Keratinocyte (primary cell): ENCODE results near the gene BPIFA1. TPM values are rescaled to one million over a fixed set of nuclear protein-coding genes. Genes with fewer than 3 reads are reported as not detected.

Experiments
- DNase-seq: peaks from one replicate; pipeline ENCODE4 v3.0.0-alpha.2; 2011; ENCODE audit warnings: low read depth, missing footprints, low spot score
- FAIRE-seq: peaks from 2 replicates; lab custom pipeline; 2011; peaks lifted over from hg19 to GRCh38; lab: Jason Lieb, UNC
- H2AFZ ChIP-seq: 2 replicates; pipeline ENCODE4 v1.6.0; 2012; ENCODE audit warnings: low read length, control low read depth, inconsistent platforms; ENCODE audit not compliant: control insufficient read depth
- H3K27ac ChIP-seq: 2 replicates; pipeline ENCODE4 v1.5.1; 2011; ENCODE audit warnings: low read length; ENCODE audit not compliant: control insufficient read depth, insufficient read depth
- H3K27me3 ChIP-seq: 3 replicates; pipeline ENCODE4 v1.6.0; 2011; ENCODE audit warnings: low read length; ENCODE audit not compliant: control insufficient read depth, insufficient read depth; ENCODE audit errors: extremely low read depth
- H3K36me3 ChIP-seq, 2 experiments: 2 replicates in 1 of 2; 3 replicates in 1 of 2; pipeline ENCODE4 v1.5.1; 2011; ENCODE audit warnings: low read length in 2 of 2, mild to moderate bottlenecking in 1 of 2; ENCODE audit not compliant: control insufficient read depth in 2 of 2, insufficient read depth in 2 of 2; ENCODE audit errors: extremely low read depth in 1 of 2
- H3K4me1 ChIP-seq: 3 replicates; pipeline ENCODE4 v1.5.1; 2011; ENCODE audit warnings: low read length; ENCODE audit not compliant: control insufficient read depth, insufficient read depth; ENCODE audit errors: extremely low read depth
- H3K4me2 ChIP-seq: 3 replicates; pipeline ENCODE4 v1.6.0; 2011; ENCODE audit warnings: low read depth, low read length; ENCODE audit not compliant: control insufficient read depth, insufficient read depth; ENCODE audit errors: extremely low read depth
- H3K4me3 ChIP-seq, 3 experiments: fragments of 200-600 bp in 1 of 3; sonication (generic) in 1 of 3; 2 replicates in 2 of 3; 3 replicates in 1 of 3; pipeline ENCODE4 v1.5.1; 2011 to 2016; ENCODE audit warnings: low read length in 3 of 3, mild to moderate bottlenecking in 3 of 3, control low read depth in 2 of 3, inconsistent platforms in 1 of 3, low read depth in 1 of 3, mixed read lengths in 1 of 3, mixed run types in 1 of 3, moderate library complexity in 1 of 3; ENCODE audit not compliant: control insufficient read depth in 2 of 3, insufficient read depth in 2 of 3; ENCODE audit errors: extremely low read depth in 1 of 3
- H3K79me2 ChIP-seq: 2 replicates; pipeline ENCODE4 v1.6.0; 2012; ENCODE audit warnings: low read length; ENCODE audit not compliant: control insufficient read depth, insufficient read depth
- H3K9ac ChIP-seq: 3 replicates; pipeline ENCODE4 v1.6.0; 2011; ENCODE audit warnings: low read length; ENCODE audit not compliant: control insufficient read depth, insufficient read depth; ENCODE audit errors: extremely low read depth
- H3K9me1 ChIP-seq: 3 replicates; pipeline ENCODE4 v1.6.0; 2011; ENCODE audit warnings: low read length; ENCODE audit not compliant: control insufficient read depth, insufficient read depth; ENCODE audit errors: extremely low read depth
- H3K9me3 ChIP-seq: 2 replicates; pipeline ENCODE4 v1.5.1; 2012; ENCODE audit warnings: low read depth, low read length; ENCODE audit not compliant: control insufficient read depth
- H4K20me1 ChIP-seq: 3 replicates; pipeline ENCODE4 v1.6.0; 2011; ENCODE audit warnings: low read length; ENCODE audit not compliant: control insufficient read depth, insufficient read depth; ENCODE audit errors: extremely low read depth
- EZH2 ChIP-seq: IDR thresholded peaks from one replicate; pipeline ENCODE4 v1.6.1; 2012; ENCODE audit warnings: inconsistent platforms, mild to moderate bottlenecking, low read length, moderate library complexity
- dilution Hi-C: fragments of 300-500 bp; cut with MboI; formaldehyde crosslinking; loops from one replicate; pipeline ENCODE4 v1.7.0; 2020; ENCODE audit warnings: low sequenced_read_pairs; ENCODE audit not compliant: extremely low pct_ligation_motif_present
- polyA plus RNA-seq, 5 experiments: library from polyadenylated mRNA; depleted of rRNA in 3 of 5; stranded (reverse) in 3 of 5; stranded (forward) in 1 of 5; unstranded in 1 of 5; fragments of >200 nt; gene quantifications; 1 replicate in 1 of 5; 2 replicates in 3 of 5; 3 replicates in 1 of 5; pipeline versions ENCODE4 v1.2.1 to v1.2.3, GENCODE V29; 2011 to 2012; ENCODE audit warnings: missing spikeins in 2 of 5, low read depth in 1 of 5, low replicate concordance in 1 of 5
- TF ChIP-seq, protein P1 (sequence below), 3 experiments: IDR thresholded peaks in 1 of 3; conservative IDR thresholded peaks in 1 of 3; optimal IDR thresholded peaks in 1 of 3; 2 replicates in 2 of 3; 3 replicates in 1 of 3; pipeline versions ENCODE3 to v1.5.1; 2011; ENCODE audit warnings: low read length in 3 of 3, mild to moderate bottlenecking in 3 of 3, moderate library complexity in 2 of 3, control low read depth in 1 of 3, inconsistent platforms in 1 of 3; ENCODE audit not compliant: insufficient read depth in 2 of 3; ENCODE audit errors: extremely low read depth in 1 of 3

BPIFA1 gene
- polyA plus RNA-seq, 1 donor (not counting 4 experiments of a cell fraction or from before 2014, with no cell fraction given): not detected

DNA sequence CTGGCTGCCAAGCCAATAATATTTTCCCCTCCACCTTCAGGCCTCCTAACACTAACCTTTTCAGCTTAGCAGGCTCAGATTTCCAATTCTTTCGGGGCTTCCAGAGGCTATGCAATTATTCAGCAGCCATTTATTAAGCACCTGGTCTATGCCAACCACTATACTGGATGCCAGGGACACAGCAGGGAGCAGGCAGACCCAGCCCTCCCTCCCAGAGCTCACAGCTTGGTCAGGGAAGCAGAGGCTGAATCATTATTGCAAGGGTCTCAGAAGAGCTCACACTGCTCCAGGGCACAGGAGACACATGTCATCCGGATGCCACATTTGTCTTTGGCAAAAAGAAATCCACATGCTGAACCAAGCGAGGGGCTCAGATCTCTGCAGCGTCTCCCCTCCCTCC is 48.5 kb downstream of the BPIFA1 start:
- Histone ChIP-seq H3K9me3 (no peaks in the 10 kb centered on the region), H2AFZ (no peak overlapping the region), H3K4me2 (no peak overlapping the region), H3K36me3 (no peaks in the 10 kb centered on the region), H3K79me2 (no peaks in the 10 kb centered on the region), H3K9me1 (no peaks in the 10 kb centered on the region), H3K27me3 (peaks cover 19% of the 10 kb centered on the region), H3K27ac (no peak overlapping the region), H3K4me3 (no peak overlapping the region), H4K20me1 (no peaks in the 10 kb centered on the region), H3K9ac (no peak overlapping the region), H3K4me1 (no peaks in the 10 kb centered on the region)
- FAIRE-seq (no peak), DNase-seq (no peak)
- TF ChIP-seq, protein P1, sequence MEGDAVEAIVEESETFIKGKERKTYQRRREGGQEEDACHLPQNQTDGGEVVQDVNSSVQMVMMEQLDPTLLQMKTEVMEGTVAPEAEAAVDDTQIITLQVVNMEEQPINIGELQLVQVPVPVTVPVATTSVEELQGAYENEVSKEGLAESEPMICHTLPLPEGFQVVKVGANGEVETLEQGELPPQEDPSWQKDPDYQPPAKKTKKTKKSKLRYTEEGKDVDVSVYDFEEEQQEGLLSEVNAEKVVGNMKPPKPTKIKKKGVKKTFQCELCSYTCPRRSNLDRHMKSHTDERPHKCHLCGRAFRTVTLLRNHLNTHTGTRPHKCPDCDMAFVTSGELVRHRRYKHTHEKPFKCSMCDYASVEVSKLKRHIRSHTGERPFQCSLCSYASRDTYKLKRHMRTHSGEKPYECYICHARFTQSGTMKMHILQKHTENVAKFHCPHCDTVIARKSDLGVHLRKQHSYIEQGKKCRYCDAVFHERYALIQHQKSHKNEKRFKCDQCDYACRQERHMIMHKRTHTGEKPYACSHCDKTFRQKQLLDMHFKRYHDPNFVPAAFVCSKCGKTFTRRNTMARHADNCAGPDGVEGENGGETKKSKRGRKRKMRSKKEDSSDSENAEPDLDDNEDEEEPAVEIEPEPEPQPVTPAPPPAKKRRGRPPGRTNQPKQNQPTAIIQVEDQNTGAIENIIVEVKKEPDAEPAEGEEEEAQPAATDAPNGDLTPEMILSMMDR (optimal IDR thresholded peaks at IDR 0.05 in 1 of 3, IDR thresholded peaks at IDR 0.05 in 1 of 3, conservative IDR thresholded peaks at IDR 0.05 in 1 of 3; ENCODE audit: extremely low read depth in 1 of 3, insufficient read depth in 2 of 3, low read length in 3 of 3): no peak
- TF ChIP-seq EZH2: no peak
- dilution Hi-C loops: no loop called here

DNA sequence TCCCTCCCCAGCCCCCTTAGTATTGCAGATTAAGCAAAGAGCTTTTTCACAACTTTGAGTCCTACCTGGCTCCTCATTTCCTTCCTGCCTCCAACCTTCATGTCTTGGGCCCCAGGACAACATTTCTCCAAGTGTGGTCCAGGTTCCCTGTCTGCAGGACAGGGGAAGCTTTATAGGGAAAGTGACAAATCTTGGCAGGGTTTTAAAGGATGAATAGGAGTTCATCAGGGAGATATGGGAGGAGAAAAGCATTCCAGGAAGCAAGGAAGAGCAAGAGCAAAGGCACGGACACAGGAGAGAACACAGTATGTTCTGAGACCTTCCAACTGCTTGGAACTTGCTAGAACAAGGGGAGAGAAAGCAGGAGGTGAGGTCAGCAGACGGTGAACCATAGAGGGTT is 49.1 kb downstream of the BPIFA1 start:
- H3K4me1 ChIP-seq: no peaks in the 10 kb centered on the region
- H3K27me3 ChIP-seq: peaks cover 19% of the 10 kb centered on the region
- no peak overlapping the region for H3K9ac ChIP-seq
- dilution Hi-C loops: no loop called here
- H2AFZ ChIP-seq: no peak overlapping the region
- TF ChIP-seq, protein P1 (optimal IDR thresholded peaks at IDR 0.05 in 1 of 3, IDR thresholded peaks at IDR 0.05 in 1 of 3, conservative IDR thresholded peaks at IDR 0.05 in 1 of 3; ENCODE audit: extremely low read depth in 1 of 3, insufficient read depth in 2 of 3, low read length in 3 of 3): no peak
- TF ChIP-seq EZH2: no peak
- DNase-seq (no peak), FAIRE-seq (no peak)
- no peak overlapping the region for H3K4me2 ChIP-seq
- no peak overlapping the region for H3K27ac ChIP-seq
- no peaks in the 10 kb centered on the region for H4K20me1 ChIP-seq
- H3K4me3 ChIP-seq: no peak overlapping the region
- no peaks in the 10 kb centered on the region for H3K9me1 ChIP-seq
- no peaks in the 10 kb centered on the region for H3K9me3 ChIP-seq
- no peaks in the 10 kb centered on the region for H3K79me2 ChIP-seq
- no peaks in the 10 kb centered on the region for H3K36me3 ChIP-seq
